ENCODE results near the gene NDUFAB1.
"Not testable (repeated sequence)": the region's sequence is repeated elsewhere in the genome, so short reads cannot be mapped to it uniquely, and the experiment has no call there.

NDUFAB1 gene

GRCh38 chr16:23597003-23597756 lies 1.1 kb upstream of the NDUFAB1 start:
- no peak overlapping the region for H3K27ac ChIP-seq
- TF ChIP-seq ZFX (IDR thresholded peaks at IDR 0.05; ENCODE audit: borderline replicate concordance), result no peak
- TF ChIP-seq CTCF (IDR thresholded peaks at IDR 0.05), result no peak

- H3K27ac ChIP-seq, result peak overlapping the region; percentile 73
- TF ChIP-seq ZFX (IDR thresholded peaks at IDR 0.05; ENCODE audit: borderline replicate concordance) (no peak), CTCF (IDR thresholded peaks at IDR 0.05) (no peak)
Measured at GRCh38 chr16:23595246-23595950, 718 bp downstream of the NDUFAB1 start.

GRCh38 chr16:23594186-23594585 lies 1.9 kb downstream of the NDUFAB1 start:
- TF ChIP-seq CTCF (IDR thresholded peaks at IDR 0.05) (no peak), ZFX (IDR thresholded peaks at IDR 0.05; ENCODE audit: borderline replicate concordance) (no peak)
- no peak overlapping the region for H3K27ac ChIP-seq

GRCh38 chr16:23590181-23590580 lies 5.9 kb downstream of the NDUFAB1 start:
- H3K27ac ChIP-seq, result no peak overlapping the region
- TF ChIP-seq CTCF (IDR thresholded peaks at IDR 0.05) (no peak), ZFX (IDR thresholded peaks at IDR 0.05; ENCODE audit: borderline replicate concordance) (no peak)

- no peak for TF ChIP-seq CTCF (IDR thresholded peaks at IDR 0.05)
- TF ChIP-seq ZFX (IDR thresholded peaks at IDR 0.05; ENCODE audit: borderline replicate concordance), result no peak
Measured at GRCh38 chr16:23587726-23588125, 8.4 kb downstream of the NDUFAB1 start.

GRCh38 chr16:23584186-23585076 lies 11.7 kb downstream of the NDUFAB1 start:
- no peak overlapping the region for H3K27ac ChIP-seq
- TF ChIP-seq CTCF (IDR thresholded peaks at IDR 0.05), result no peak
- TF ChIP-seq ZFX (IDR thresholded peaks at IDR 0.05; ENCODE audit: borderline replicate concordance), result no peak

More at GRCh38 chr16:23587726-23588125, 8.4 kb downstream of the NDUFAB1 start:
- H3K27ac ChIP-seq, result no peak overlapping the region

- not testable (repeated sequence) for H3K27ac ChIP-seq
Measured at GRCh38 chr16:23583271-23583670, 12.8 kb downstream of the NDUFAB1 start.

All from 22Rv1 (cell line).